ENCODE data around the gene GLTPD2.
"Not testable (repeated sequence)": the region's sequence is repeated elsewhere in the genome, so short reads cannot be mapped to it uniquely, and the experiment has no call there.

GLTPD2 gene

DNA sequence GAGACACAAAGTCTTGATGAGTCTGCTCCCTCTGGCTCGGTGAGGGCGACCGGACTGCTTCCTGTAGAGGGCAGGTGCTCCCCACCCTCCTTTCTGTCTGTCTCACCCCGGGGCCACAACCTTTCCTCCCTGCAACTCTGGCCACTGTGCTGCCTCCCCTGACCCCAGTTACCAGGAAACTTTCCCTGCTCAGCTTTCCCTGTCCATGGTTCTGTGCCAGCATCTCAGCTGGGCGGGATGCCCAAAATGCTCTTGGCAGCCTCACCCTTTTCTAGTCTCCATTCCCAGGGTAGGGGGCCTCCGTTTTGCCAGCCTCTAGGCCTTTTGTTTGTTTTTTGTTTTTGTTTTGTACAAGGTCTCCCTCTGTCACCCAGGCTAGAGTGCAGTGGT is 19.6 kb downstream of the GLTPD2 start:
- DNase-seq (ENCODE audit: low spot score): peak; percentile 39

DNA sequence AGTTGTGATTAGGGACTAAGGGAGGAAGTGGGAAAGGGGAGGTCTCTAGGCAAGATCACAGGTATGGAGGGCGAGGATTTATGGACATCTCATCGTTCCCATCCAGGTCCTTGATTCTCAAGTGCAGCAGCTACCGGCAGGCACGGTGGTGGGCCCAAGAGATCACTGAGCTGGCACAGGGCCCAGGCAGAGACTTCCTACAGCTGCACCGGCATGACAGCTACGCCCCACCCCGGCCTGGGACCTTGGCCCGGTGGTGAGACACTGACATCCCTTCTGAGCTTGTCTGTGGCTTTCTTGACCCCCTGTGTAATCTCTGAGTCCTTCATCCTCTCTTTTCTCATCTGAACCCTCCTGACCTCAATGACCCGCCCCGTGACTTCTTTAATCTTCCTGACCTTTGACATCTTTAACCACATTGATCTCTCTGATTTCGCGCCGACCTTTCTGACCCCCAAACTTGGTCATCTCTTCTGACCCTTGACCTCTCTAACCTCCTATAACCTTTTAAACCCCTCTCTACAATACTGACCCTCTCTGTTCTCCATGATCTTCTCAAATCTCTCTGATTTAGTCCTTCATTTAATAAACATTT is 22.0 kb downstream of the GLTPD2 start:
- DNase-seq (ENCODE audit: low spot score): no peak

DNA sequence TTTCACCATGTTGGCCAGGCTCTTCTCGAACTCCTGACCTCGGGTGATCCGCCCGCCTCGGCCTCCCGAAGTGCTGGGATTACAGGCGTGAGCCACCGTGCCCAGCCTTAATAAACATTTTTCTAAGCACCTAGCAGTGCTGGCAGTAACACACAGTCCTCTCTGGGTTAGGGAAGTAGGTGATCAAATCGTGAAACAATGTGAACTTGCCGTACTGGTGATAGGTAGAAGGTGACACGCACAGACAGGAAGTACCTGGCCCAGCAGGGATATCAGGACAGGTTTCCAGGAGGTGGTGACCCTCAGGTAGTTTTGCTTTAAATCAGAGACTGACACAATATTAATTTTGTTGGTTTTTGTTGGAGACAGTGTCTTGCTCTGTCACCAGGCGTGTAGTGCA is 22.7 kb downstream of the GLTPD2 start:
- no peak for DNase-seq (ENCODE audit: low spot score)

DNA sequence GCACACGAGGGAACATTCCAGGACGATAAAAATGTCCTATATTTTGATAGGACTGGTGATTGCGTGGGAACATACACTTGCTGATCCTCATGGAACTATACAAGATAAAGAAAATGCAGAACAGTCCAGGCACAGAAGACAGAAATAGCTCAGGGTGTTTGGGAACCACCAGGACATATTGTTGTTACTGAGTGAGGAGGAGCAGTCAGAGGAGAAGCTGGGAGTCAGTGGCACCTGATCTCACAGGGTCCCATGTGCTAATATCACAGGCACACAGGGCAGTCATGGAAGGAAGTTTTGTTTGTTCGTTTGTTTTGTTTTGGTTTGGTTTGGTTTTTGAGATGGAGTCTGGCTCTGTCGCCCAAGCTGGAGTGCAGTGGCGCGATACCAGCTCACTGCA is 23.9 kb downstream of the GLTPD2 start:
- DNase-seq (ENCODE audit: low spot score): no peak

DNA sequence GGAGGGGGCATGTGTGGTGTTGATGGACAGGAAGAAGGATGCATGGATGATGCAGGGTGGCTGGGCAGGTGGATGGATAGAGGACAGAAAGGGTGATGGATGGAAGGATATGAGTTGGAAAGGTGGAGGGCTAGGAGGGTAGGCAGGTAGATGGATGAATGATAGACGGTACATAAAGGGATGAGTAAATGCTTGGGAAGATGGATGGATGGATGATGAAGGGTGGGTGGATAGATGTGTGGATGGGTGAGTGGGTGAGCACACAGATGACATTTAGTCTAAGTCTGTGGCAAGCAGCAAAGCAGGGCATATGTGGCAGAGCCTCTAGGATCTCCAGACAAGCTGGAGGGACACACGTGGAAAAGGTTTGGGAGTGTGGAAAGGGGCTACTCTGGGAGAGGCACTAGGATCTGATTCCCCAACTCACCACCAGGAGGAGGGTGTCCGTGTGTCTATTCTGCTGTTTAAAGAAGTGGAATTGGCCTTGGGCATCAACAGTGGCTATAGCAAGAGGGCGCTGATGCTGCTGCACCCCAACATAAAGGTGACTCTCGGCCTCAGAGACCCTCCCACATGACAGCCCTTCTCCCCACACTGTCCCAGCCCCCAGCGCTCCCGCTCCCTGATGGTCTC is 26.4 kb downstream of the GLTPD2 start:
- peak; percentile 30 for DNase-seq (ENCODE audit: low spot score)

DNA sequence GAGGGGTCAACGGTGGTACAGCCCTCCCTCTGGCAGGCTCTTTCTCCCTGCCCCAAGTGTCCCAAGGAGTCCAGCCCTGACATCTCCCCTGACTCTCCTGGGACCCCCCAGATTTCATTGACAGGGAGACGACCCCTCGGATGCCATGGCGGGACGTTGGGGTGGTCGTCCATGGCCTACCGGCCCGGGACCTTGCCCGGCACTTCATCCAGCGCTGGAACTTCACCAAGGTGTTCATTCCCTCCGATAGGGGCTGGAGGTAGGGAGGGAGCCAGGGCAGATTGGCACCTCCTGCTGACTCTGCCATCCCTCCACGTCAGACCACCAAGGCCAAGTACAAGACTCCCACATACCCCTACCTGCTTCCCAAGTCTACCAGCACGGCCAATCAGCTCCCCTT is 28.1 kb downstream of the GLTPD2 start:
- no peak for DNase-seq (ENCODE audit: low spot score)

DNA sequence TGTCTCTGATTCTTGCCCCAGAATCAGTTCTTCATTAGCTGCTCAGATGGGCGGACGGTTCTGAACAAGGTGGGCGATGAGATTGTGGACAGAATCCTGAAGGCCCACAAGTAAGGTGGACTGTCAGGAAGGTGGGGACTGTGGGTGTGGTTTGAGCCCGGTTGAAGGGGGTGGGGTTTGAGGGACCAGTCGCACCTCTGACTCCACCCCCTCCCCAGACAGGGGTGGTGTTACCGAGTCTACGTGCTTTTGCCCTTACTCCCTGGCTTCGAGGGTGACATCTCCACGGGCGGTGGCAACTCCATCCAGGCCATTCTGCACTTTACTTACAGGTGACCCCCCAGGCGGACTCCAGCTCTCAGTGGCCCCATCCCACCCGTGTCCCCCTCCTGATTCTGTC is 29.5 kb downstream of the GLTPD2 start:
- no peak for DNase-seq (ENCODE audit: low spot score)

DNA sequence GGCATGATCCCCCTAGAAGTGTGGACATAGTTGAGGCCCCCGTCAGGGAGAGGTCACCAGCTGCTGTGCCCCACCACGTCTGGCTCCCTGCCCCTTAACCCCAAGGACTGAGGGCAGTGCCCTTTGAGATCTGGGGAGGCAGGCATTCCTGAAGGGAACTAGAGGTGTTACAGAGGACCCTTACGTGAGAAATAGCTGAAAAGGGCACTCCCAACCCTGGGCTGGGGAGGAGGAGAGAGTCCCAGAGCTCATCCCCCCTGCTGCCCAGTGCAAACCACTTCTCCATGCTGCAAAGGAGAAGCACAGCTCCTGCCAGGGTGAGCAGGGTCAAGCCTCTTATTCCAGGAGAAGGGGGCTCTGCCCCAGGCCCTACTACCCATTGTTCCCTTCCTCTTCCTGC is 34.1 kb downstream of the GLTPD2 start:
- no peak for DNase-seq (ENCODE audit: low spot score)

DNA sequence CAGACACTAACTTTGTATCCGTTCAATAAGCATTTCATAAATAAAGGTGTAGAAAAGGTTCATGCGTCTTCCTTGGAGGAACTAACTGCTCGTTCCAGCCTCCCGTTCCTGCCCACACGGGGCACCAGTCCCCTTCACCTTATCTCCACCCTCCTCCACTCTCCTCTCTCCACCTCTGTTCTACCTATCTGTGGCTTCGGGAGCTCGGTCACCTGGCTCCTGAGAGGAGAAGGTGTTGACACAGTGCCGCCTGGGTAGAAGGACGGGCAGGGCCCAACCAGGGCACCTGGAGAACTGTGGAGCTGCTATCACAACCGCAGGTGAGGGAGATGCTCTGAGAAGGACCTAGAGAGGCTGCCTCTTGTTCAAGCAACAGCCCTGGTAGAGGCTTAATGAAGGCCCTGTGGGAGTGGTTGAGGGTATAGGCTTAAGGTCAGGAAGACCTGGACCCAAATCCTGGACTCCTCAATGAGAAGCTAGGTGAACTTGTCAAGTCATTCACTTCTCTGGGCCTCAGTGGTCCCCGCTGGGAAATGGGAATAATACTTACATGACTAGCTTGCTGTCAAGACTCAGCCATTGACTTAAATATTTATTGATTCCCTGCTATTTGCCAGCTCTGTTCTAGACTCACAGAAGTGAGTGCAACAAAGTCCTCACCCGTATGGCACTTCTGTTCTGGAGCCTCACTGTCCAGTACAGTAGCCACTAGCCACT is 34.8 kb downstream of the GLTPD2 start:
- no peak for DNase-seq (ENCODE audit: low spot score)

DNA sequence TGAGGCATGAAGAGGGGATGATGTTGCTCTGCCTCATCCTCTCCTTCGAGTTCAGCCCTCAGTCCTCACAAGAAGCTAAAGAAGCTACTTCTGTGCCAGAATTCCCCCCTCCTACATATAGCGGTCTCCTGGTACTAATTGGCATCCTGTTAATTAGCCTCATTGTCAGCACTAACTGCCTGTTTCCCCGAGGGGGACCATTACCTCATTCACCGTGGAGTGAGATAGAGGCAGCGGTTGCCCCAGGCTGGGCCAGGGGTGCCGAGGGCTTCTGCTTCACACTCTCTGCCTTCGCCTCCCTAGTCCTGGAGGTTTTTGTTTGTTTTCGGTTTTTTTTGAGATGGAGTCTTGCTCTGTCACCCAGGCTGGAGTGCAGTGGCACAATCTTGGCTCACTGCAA is 38.6 kb downstream of the GLTPD2 start:
- no peak for DNase-seq (ENCODE audit: low spot score)

DNA sequence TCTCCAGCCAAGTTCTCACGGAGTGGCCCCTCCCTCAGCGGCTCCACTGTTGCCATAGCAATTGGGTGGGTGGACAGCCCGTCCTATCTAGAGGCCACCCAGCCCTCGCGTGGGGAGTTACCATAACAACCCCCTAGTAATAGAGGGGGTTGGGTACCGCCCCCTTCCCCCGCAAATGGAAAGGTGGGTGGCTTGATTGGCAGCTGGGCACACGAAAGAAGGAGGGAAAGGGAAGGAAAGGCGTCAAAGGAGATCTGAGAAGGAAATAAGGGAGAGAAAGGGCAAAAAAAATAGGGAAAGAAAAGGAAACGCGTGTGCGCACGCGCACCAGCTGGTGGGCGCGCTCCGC is 44.0 kb downstream of the GLTPD2 start:
- not testable (repeated sequence) for DNase-seq (ENCODE audit: low spot score)

DNA sequence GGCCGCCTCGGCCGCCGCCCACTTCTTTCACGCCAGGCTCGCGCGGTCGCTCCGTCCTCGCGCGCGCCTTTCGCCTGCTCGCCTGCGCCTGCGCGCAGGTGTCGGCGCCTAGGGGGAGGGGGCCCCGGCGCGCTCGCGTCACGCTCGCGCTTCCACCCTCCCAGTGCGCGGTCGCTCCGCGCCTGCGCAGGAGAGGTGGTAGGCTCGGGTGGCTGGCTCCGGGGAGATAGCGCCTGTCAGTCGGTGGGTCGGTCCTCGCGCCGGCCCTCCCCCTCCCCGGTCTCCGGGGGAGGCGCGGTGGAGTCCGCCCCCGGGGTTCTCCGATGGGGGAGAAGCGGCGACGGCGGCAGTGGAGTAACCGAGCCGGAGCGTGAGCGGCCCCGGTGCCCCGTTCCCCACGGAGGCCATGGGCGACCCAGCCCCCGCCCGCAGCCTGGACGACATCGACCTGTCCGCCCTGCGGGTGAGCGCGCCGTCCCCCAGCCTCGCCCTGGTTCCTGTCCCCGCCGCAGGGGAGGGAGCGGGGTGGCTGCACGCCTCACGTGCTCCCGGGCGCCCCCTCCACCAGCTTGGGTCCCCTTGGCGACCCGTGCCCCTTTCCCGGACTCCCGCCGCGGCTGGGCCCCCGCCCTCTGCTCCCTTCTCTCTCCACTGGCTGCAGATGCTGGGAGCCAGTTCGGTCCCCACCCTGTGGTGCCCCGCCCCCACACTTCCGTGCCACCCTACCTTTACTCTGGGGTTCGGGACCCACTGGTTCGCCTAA is 44.6 kb downstream of the GLTPD2 start, which contains the start of gene MINK1:
Gene MINK1, plus strand, starts transcription at position 163 of the 763 bp plus-strand sequence. Its CDS starts 244 bp downstream, at position 407.
- peak; percentile 100 for DNase-seq (ENCODE audit: low spot score)

DNA sequence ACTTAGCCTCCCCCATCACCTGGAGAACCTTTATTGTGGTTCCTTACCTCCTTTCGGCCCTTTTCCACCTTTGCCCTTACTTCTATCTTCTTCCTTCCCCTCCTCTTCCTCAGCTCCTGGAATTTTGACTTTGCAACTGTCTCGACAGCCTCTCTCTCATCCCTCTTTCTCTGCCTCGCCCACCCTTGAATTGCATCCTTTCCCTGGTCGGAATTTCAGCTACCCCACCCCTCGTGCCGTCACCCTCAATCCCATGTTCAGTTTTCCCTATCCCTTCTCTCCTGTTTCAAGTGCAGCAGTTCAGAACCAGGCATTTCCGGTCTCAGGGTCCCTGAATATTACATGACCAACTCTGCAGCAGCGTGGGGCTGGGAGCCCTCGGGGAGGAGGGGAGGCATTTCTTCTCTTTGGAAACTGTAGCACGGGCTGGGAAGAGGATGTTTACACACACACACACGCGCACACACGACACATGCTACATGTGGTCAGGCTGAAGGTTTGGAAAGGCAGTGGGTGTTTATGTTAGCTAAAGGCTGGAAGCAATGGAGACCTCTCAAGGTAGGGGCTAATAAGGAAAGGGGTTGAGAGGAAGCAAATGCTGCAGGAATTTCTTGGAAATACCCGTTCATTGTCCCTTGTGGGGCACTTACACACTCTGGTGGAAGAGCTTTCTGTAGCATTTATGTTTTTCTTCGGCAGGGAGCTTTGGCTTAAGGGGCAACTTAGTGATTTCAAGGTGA is 45.3 kb downstream of the GLTPD2 start:
- peak; percentile 35 for DNase-seq (ENCODE audit: low spot score)

DNA sequence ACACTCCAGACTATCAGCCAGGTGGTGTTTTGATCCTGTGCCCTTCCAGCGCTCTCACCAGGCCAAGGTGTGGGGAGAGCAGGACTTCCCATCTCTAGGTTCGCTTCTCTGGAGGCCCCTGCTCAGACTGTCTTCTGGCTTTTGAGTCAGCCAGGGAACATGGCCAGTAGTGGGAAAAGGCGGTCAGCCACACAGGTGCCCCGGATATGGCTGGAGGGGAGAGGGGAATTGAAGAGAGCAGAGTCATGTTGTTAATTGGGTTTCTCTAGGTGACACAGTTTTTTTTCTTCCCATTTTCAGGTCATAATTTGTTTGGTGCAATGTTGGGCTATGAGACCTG is 45.9 kb downstream of the GLTPD2 start:
- DNase-seq (ENCODE audit: low spot score): no peak

DNA sequence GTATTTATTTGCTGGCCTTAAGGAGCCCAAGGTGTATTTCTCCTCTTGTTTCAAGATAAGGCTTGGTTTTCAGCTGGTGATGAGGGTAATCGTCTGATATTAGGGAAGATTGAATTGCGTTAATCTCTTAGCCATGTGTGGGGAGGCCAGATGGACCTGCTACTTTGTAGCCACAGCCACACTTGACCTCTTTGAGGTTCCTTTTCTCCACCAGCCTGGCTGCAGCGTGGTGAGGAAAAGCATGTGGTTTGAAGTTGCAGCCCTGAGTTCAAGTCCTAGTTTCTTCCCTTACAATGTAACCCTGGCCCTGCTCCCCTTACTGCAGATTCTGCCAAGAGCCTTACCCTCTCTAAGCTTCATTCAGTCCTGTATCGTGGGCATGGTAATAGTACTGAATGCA is 47.5 kb downstream of the GLTPD2 start:
- no peak for DNase-seq (ENCODE audit: low spot score)

DNA sequence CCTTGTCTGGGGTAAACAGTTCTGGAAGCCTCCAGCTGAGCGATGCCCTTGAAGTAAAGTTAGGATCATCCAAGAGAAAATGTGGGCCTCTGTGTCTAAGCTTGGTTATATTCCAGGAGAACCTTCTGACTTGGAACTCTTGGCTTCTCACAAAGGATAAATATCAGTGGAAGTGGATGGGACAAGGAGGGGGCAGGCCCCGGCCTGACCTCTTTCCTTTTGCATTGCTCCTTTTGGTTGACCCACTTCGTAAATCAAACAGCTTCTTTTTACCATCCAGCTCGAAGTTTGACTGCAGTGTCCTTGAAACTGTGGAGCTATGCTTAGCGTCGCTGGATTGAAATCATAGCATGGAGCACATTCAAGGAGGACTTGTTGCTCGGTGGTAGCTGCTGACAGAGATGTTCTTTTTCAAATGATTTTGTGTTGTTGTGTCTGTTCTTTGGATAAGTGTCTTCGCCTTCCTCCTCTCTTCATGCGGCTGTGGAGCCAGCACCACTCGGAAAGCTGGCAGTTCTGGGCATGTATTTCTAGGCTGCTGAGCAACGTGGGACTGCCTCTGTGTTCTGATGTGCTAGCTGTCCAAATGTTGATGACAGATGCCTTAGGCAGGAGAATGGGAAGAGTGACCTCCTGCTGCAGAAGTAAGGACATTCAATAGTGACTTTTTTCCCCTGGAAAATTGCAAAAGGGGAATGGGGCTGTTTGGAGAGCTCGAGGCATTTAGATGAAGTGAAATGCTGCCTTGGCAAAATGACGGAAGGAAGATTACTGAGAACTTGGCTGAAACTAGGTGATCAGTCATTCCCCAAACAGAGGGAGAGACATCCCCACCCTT is 48.9 kb downstream of the GLTPD2 start:
- no peak for DNase-seq (ENCODE audit: low spot score)

DNA sequence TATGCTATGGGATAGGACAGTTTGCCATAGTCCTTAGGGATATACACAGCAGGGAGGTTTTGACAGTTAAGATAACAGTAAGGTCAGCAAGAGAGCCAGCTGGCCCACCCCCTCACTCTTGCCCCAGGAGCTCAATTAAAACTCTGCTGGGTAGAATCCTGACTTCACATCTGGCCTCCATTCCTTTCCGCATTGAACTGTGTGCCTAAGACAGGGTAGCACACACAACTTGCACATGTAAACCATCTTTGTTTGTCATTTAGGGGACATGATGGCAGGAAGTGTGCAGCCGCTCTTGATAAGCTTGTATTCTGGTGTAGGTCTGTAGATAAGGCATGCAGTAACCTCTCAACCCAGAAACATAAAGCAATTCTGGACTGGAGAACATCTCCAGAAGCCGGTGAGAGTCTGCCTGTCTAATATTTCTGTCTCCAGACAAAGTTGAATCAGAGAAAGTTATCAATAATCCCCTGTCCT is 49.6 kb downstream of the GLTPD2 start:
- DNase-seq (ENCODE audit: low spot score): no peak

DNA sequence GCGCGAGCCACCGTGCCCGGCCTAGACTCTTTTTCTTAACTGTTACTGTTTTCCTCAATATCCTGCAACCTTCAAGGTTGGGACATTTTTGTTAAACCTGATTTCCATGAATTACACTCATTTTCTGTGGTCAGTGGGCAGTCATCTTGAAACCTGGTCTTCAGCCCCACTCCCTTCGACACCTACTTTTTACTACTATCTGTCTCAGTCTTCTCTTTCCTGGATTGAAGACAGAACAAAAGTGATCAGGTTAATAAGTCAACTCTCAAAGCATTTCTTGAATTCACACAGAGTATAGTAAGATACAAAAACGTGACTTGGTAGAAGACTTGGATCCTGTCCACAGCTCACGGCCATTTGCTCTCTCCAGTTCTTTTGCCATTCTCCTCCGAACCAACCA is 50.5 kb downstream of the GLTPD2 start:
- DNase-seq (ENCODE audit: low spot score): no peak
